NCI-H2196 (cell line): ENCODE measurements around the gene DUSP8.
"Not testable (repeated sequence)": the region's sequence is repeated elsewhere in the genome, so short reads cannot be mapped to it uniquely, and the experiment has no call there.

Experiments used
- DNase-seq: peaks from one replicate; lab custom pipeline; 2025; ENCODE audit not compliant: unreplicated experiment; lab: John Stamatoyannopoulos, UW

DUSP8 gene

GRCh38 chr11:1589191-1589963 lies 17.3 kb upstream of the DUSP8 start:
- DNase-seq = not testable (repeated sequence)

GRCh38 chr11:1586699-1587098 lies 14.6 kb upstream of the DUSP8 start:
- DNase-seq = no peak

- DNase-seq = not testable (repeated sequence)
Observed at GRCh38 chr11:1584661-1585370, 12.7 kb upstream of the DUSP8 start, which contains the start of gene KRTAP5-1. TSS of gene KRTAP5-1 (minus strand) at chr11:1585283. CDS start at chr11:1585249, 34 bp downstream.

GRCh38 chr11:1582909-1583308 lies 10.8 kb upstream of the DUSP8 start:
- not testable (repeated sequence) for DNase-seq

GRCh38 chr11:1581976-1582375 lies 9.9 kb upstream of the DUSP8 start:
- no peak for DNase-seq

GRCh38 chr11:1576825-1577224 lies 4.8 kb upstream of the DUSP8 start:
- no peak for DNase-seq

- DNase-seq = not testable (repeated sequence)
Observed at GRCh38 chr11:1575756-1576155, 3.7 kb upstream of the DUSP8 start.

GRCh38 chr11:1574933-1575242 lies 2.8 kb upstream of the DUSP8 start:
- no peak for DNase-seq

- DNase-seq = peak; percentile 72
Observed at GRCh38 chr11:1574238-1574932, 2.3 kb upstream of the DUSP8 start.

- DNase-seq = peak; percentile 83
Observed at GRCh38 chr11:1573903-1574237, 1.8 kb upstream of the DUSP8 start.

- peak; percentile 66 for DNase-seq
Observed at GRCh38 chr11:1573077-1573902, 1.2 kb upstream of the DUSP8 start.

- no peak for DNase-seq
Observed at GRCh38 chr11:1571760-1572196, 293 bp downstream of the DUSP8 start.

GRCh38 chr11:1570896-1571759 lies 943 bp downstream of the DUSP8 start:
- DNase-seq = no peak

- DNase-seq = no peak
Observed at GRCh38 chr11:1570531-1570895, 1.6 kb downstream of the DUSP8 start.

- no peak for DNase-seq
Observed at GRCh38 chr11:1570001-1570453, 2.0 kb downstream of the DUSP8 start.

GRCh38 chr11:1569251-1569780 lies 2.8 kb downstream of the DUSP8 start:
- no peak for DNase-seq

GRCh38 chr11:1568441-1568911 lies 3.6 kb downstream of the DUSP8 start:
- peak; percentile 50 for DNase-seq

- DNase-seq = no peak
Observed at GRCh38 chr11:1567721-1568100, 4.4 kb downstream of the DUSP8 start.

GRCh38 chr11:1567052-1567720 lies 4.9 kb downstream of the DUSP8 start:
- no peak for DNase-seq
